HS-5 (cell line): Measurements from ENCODE around the gene KCNF1.
"Not testable (repeated sequence)": the region's sequence is repeated elsewhere in the genome, so short reads cannot be mapped to it uniquely, and the experiment has no call there.

Experiments
- DNase-seq: peaks from one replicate; pipeline ENCODE4 v3.0.0-alpha.2; 2012; ENCODE audit warnings: low read depth

KCNF1 gene

DNA sequence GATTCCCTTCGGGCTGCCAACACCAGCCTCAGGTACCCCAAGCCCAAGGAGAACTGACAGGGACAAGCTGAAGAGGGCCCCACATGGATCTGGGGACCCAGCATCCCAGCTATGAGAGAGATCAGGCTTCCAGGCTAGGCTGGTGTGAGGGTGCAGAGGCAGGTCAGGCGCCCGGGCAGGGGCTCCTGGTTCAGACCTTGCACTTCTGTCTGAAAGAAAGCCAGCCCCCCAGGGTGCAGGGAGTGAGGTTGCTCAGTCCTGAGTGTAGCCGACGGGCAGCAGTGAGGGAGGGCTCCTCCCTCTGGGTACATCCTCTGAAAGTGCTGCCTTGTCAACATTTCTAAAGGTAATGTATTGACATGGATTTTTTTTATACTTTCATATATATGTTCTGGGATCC is 33.1 kb downstream of the KCNF1 start:
- no peak for DNase-seq

DNA sequence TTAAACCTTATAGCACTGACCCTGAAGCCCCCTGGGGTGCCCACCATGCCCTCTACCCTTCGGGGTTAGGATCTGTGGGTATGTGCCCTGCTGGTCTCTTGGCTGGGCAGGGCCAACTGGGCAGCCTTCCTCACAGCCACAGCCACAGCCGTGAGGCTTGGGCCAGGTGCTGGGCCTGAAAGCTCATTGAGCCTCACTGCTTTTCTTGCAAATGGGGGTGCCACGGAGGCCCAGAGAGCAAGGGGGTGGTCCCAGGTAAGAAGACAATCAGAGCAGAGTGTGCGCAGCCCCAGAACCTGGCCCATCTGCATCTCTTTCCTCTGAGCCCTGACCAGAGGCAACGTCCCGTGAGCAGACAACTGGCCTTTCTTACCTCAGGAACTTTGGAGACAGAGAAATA is 34.7 kb downstream of the KCNF1 start:
- no peak for DNase-seq

DNA sequence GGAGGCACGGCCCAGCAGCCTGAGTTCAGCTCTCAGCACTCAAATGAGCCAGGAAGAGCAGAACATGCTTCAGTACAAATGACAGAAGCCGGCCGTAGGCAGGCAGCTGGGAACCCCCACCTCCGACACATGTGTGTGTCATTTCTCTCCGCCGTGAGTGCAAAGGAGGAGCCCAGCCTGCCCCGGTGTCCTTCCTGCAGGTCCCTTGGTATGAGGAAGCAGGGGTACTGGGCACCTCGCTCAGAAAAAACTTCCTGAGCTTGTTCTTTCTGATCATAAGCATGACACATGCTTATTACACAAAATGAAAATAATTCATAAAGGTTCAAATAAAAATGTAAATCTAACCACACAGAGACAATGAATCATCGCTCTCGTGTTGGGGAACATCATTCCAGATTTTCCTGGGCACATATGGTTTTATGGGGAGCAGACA is 35.3 kb downstream of the KCNF1 start:
- DNase-seq = no peak

DNA sequence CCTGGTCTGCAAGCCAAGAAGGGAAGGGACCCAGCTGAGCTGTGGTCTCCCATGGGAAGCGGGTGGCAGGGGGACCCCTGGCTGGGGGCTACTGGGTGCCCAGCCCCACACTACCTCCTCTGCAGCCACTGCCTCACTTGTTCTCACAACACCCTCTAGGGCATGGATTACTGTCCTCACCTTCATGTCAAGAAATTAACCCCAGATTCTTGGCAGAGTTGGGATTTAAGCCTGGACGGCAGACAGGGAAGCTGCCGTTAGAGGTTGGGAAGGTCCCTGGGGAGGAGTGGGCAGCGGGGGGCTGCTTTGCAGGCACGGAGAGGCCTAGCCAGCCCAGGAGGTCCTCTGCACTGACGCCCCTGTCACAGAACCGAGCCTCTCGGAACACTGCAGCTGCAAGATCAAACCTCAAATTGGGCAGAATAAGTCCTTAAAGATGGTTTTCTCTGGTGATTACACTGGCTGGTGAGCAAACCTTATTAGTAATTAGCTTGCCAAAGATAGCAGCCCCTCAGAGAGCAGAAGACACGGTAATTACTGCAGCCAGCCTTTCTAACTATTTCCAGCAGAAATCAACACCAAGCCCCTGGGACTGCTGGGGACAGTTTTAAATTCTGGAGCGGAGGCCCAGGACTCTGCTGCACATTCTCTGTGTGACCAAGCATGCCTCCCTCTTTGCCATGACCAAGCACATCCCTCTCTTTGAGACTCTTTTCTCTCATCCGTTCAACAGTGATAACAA is 35.9 kb downstream of the KCNF1 start:
- DNase-seq = no peak

DNA sequence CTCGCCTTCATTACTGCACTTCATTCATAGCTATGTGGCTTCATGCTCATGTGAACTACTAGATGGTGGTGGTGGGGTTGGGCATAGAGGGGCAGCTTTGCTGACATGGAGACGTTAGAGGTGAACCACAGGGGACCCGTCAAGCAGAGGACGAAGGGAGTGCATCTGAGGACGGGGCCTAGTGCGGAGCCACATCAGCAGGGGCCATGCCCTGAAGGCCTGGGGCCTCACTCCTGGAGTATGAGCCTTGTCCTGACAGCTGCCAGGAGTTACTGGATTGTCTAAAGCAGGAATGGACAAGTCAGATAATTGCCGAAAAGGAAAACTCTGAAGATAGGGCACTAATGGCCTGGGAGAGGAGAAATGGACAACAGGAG is 36.4 kb downstream of the KCNF1 start:
- no peak for DNase-seq

DNA sequence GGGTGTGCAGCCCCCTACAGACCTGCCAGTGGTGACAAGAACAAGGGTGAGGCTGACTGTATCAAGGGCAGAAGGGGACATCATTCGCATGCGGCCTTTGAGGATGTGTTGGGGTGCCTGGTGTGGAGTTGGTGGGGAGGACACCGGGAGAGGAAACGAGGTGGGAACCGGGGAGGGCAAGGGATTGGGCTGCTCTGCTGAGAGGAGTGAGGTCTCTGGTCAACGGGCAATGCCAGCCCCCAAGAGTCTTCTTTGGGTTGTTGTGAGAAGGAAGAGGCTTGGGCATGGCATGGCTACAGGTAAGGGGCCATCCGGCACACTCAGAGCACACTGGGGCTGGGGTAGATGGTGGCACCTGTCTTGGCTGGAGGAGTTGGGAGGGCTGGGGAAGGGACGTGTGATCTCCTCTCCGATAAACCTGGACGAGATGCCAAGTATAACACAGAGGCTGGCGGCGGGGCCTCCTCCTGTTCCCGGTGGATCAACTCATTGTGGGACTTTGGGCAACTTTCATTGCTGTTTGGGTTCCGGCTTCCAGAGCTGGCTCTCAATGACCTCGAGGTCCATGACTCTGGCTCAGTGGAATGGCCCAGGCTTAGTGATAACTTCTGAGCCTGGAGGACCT is 37.0 kb downstream of the KCNF1 start:
- DNase-seq = no peak

DNA sequence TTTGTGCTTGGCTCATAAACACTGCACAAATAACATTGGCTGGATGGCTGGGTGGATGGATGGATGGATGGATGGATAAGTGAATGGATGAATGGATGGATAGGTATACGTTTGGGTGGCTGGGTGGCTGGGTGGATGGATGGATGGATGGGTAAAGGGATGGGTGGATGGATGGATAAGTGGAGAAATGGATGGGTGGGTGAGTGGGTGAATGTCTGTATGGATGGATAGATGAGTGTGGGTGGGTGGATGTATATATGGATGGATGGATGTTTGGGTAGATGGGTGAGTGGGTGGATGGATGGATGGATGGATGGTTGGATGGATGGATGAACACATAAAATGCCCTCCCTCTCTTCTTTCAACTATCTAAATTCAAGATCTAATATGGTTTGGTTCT is 38.1 kb downstream of the KCNF1 start:
- no peak for DNase-seq

DNA sequence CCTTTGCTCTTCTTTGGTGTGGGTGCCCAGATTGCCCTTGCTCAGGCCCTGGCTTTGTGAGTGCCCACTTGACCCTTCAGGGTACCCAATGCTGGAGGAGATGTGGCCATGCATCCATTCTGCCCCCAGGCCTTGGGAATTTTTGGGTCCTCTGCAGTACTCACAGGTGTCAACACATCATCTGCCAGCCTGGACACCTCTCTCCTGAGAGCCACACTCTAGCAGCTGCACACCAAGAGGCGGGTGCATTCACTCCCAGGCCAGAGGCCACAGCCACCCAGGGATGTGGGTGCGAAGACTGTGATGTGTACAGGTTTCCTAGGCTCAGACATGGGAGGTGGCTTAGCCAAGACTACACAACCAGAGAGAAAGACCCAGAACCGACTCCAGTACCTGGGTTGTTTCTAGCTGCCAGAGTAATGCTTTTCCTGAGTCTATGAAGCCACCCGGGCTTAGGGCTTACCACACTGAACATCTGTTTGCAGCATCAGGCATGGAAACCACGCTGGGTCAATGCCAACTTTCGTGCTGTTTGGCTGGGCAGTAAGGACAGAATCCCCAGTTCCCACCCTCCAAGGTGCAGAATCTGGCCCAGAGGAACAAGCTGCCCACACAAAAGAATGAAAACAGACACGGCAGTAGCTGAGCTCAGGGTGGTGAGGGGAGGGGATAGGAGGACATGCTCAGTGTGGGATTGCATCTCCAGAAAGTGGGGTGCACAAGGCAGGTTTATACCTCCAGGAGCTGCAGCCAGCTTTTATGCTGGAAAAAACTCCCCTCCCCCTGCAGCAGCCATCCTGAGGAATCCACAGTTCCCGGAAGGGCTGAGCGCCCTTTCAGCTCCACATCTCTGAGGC is 40.1 kb downstream of the KCNF1 start:
- no peak for DNase-seq

DNA sequence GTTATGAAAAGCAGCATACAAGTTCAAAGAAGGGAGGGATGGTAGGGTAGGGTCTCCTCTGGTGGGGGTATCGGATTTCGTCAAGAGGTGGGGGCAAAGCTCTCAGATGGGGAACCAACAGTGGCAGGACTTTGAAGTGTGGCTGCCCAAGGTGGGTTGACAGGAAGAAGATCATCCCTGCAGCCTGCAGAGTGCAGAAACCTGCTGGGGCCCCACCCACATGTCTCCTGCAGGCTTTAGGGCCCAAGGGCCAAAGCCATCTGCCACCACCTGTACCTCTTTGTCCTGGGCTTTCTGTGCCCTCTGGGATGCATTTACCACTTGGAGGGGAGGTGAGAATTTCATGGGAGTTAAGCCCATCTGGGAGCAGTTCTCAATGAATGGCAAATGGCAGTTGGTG is 42.7 kb downstream of the KCNF1 start:
- DNase-seq = no peak

DNA sequence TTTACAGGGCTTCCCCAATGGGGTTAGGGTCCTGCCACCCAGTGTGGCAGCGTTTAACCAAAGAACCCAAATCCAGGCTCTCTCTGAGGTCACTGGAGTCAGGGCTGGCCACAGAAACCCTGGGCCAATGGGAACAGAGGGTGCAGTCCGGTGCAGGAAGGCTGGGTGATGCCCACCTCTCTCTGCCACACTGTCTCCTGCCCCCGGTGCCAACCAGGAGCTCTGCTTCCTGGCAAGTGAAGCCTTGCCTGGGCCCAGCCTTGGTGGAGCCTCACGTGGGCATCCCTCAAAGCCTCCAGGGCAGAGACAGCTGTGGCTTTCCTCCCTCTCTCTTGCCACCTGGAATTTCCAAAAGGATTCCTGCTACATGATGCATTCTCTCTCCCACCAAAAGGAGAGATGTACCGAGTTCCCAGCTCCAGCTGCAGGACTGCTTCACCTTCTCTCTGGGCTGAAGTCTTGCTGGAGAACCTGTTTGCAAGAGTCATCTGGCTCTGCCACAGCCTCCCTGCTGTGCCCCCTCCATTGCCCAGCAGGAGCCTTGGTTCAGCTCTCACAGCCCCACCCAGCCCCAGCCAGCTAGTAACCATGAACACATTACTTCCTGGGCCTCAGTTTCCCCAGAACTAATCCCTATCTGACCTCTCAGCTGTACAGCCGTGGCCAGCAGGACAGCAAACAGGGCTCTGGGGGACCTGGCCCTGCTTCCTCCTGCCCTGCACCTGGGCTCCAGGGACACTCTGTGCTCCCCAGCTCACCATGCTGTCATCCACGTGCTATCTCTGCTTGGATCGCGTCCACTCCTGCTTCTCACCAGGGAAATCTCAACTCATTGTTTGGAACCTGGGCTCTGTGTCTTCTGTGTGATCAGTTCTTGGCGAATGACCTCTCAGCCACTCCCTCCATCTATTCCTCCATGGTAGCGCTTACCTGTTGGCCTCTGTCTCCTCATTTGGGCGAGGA is 43.4 kb downstream of the KCNF1 start:
- DNase-seq = no peak

DNA sequence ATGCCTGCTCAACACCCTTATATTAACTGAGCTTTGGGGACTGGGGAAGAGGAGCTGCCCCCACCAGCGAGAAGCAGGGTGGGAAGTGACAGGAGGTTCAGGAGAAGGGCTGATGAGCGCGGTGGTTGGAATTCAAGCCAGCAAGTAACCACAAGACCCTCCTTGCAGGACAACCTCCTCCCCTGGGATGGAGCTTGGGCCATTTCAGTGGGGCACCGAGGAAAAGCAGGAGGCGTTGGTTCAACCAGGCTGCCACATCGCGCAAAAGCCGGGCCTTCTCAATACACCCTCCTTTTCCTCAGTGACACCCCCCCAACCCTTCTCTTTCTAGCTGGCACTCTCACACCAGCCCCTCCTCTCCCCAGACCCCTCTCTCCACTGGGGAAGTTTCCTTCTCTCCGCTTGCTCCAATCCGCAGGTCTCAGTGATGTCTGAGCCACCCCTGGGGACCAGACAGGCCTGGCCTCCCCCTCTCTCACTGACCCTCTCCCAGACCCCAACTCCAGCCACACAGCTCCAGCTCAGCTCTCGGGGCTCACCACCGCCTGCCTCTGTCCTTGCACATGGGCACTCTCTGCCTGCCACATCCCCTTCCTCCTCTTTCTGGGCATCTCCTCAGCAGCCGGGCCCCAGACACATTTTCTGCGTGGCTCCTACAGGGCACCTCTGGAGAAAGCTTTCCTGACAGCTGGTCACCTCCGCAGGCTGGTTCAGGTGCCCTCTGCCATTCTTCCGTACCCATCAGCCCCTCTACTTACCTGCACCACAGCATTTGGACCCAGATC is 44.5 kb downstream of the KCNF1 start:
- no peak for DNase-seq

DNA sequence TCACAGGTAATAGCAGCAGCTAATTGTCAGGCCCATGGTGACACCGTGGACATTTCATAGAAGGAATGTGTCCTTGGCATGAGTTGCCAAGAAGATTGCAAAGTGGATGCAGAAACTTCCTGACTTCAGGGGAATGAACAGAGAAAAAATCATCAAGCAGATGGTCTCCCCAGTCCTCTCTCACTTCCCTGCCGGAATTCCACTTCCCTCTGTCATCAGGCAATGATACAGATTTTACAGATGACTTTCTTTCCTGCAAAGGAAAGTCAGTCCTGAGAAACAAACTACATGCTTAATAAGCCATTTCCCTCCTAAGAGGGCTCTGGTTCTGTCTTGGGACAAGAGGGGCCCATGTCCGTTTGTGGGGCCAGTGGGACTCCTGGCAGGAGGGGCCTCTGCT is 45.7 kb downstream of the KCNF1 start:
- DNase-seq = no peak

DNA sequence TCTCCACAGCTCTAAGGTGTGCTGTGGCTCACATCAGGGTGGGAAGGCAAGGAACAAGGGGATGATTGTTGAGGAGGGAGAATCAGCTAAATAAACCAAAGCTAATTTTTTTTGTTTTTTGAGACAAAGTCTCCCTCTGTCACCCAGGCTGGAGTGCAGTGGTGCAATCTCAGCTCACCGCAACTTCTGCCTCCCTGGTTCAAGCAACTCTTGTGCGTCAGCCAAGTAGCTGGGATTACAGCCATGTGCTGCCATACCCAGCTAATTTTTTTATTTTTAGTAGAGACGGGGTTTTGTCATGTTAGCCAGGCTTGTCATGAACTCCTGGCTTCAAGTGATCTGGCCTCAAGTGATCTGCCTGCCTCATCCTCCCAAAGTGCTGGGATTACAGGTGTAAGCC is 46.7 kb downstream of the KCNF1 start:
- not testable (repeated sequence) for DNase-seq

DNA sequence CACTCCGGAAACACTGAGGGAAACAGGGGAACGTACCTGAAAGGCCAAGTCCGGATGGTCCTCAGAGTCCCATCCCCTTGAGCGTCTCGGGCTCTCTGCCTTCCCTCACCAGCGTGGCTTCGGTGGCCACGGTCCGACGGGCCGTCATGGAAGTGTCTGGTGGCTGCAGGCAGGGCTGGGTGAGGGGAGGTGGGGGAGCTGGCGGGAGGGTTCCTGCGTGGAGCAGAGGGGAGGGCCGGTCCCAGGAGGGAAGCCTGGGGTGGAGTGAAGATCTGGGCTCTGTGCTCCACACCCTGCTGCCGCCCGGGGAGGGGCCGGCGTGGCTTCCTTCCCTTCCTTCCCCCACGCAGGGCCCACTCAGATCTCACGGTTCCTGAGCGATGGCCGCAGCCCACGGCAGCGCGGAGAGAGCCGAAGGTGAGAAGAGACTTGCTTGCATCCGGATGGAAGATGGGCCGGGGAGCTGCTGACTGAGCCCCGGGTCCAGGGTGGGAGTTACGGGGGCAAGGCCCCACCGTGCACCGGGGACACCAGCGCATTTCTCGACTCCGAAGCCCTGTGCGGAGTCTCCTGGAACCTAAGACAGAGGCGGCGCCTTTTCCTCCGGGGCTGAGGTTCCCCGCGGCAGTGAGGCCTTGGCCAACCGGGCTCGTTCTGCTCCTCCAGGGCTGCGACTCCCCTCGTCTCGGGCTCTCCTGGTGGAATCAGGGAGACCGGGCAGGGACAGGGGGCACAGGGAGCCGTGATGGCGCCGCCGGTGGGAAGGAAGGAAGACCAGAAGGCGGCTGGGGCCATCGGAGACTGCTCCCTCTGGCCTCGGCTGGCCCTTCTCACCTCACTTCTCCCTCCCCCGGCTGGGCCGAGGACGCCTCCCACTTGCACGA is 49.1 kb downstream of the KCNF1 start:
- DNase-seq = no peak

DNA sequence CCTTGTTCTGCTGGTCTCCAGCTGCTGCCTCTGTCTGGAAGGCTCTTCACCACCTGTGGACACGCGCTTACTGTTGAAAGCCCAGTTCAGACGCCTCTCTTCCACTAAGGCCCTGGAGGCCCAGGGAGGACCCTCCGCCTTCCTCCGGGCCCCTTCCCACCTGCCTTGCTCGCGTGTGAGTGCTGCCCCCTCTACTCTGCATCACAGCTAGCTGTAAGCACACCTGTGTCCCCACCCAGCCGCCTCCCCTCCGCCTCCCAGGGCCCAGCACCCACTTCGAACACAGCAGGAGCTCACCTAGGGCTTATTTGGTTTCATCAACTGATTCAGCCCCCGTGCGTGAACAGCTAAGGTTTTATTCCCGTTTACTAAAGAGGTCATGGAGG is 49.7 kb downstream of the KCNF1 start:
- DNase-seq = no peak

DNA sequence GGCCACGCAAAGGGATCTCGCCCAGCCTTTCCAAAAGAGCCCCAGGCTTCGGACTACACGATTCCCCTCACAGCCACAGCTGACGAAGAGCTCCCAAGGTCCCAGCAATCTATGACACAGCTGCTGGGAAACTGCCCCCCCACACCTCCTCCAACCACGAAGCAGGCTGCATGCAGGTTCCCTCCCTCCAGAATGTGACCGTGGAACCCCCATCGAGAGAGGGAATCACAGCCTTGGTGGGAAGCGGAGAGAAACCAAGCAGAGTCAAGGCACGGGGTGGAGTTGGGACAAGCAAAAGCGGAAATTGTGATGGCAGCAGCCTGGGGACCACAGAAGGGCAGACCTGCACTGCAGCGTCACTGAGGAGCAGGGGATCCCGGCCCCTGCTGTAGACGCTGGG is 50.3 kb downstream of the KCNF1 start:
- DNase-seq = no peak

DNA sequence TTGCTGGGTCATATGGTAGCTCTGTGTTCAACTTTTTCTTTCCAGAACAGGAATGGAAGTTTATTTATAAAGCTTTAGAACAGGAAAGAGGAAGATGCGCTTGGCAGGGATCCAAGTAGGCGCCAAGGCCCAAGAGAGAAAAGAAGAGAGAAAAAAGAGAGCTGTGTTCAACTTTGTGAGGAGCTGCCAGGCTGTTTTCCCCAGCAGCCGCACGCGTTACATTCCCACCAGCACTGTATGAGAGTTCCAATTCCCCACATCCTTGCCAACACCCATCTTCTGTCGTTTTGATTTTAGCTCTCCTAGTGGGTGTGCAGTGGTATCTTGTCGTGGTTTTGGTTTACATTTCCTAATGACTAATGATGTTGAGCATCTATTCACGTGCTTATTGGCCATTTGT is 51.4 kb downstream of the KCNF1 start:
- no peak for DNase-seq
